HCT116 (cell line): Measurements from ENCODE around the gene WDFY2. TPM values are rescaled to one million over a fixed set of nuclear protein-coding genes. Genes with fewer than 3 reads are reported as not detected.

Source experiments
- ATAC-seq: fragments of 200-7000 bp; cut with Tn5 transposase; 2 replicates; pipeline ENCODE4 v1.9.1; 2020; ENCODE audit warnings: mild to moderate bottlenecking, moderate library complexity
- BruUV-seq: library from RNA; stranded (reverse); fragments of 400-500 nt; replicated peaks from 2 replicates; lab custom pipeline; 2021; lab: Mats Ljungman, UMichigan
- CTCF ChIA-PET: fragments of 300-600 bp; sonication (Branson Sonifier 250); formaldehyde crosslinking; loops from one replicate; lab custom pipeline; 2021; ENCODE audit warnings: antibody characterized with exemption; lab: Charles Lee
- POLR2A ChIA-PET: fragments of 300-600, 350-600 bp; sonication (Branson Sonifier 250); formaldehyde crosslinking; loops from one replicate; lab custom pipeline; 2021; ENCODE audit warnings: antibody characterized with exemption; lab: Charles Lee
- RAD21 ChIA-PET, 2 experiments: fragments of 300-600 bp; sonication (Branson Sonifier 250); formaldehyde crosslinking; loops; one replicate each; lab custom pipeline; 2023; ENCODE audit warnings: low total read pairs in 2 of 2; ENCODE audit not compliant: uncharacterized antibody in 2 of 2, unreplicated experiment in 2 of 2, low non-redundant PET in 1 of 2; lab: Charles Lee
- DNase-seq: peaks from one replicate; pipeline ENCODE4 v3.0.0-alpha.2; 2010; ENCODE audit warnings: low read depth, low spot score
- H2AFZ ChIP-seq: fragments of 200-600 bp; shearing (Covaris generic), sonication (generic); 2 replicates; pipeline ENCODE4 v1.6.1; 2017; ENCODE audit warnings: low read depth, mixed run types, mixed read lengths, antibody characterized with exemption, low read length; ENCODE audit not compliant: poor library complexity, severe bottlenecking
- H3K27ac ChIP-seq: 2 replicates; pipeline ENCODE4 v1.5.1; 2012; ENCODE audit warnings: low read depth, low read length
- H3K27me3 ChIP-seq: fragments of 200-600 bp; sonication (generic); 2 replicates; pipeline ENCODE4 v1.6.1; 2016; ENCODE audit warnings: mixed run types, low read length, mixed read lengths; ENCODE audit not compliant: insufficient read depth
- H3K36me3 ChIP-seq, 2 experiments: fragments of 200-500 bp in 1 of 2; fragments of 200-600 bp in 1 of 2; sonication (Bioruptor generic) in 1 of 2; sonication (generic) in 1 of 2; 2 replicates each; pipeline versions ENCODE4 v1.5.1 to v1.6.1; 2014 to 2016; ENCODE audit warnings: low read length in 2 of 2, inconsistent platforms in 1 of 2, mixed read lengths in 1 of 2, mixed run types in 1 of 2; ENCODE audit not compliant: insufficient read depth in 2 of 2, control insufficient read depth in 1 of 2
- H3K4me1 ChIP-seq, 2 experiments: fragments of 200-600 bp in 1 of 2; sonication (generic) in 1 of 2; 2 replicates each; pipeline versions ENCODE4 v1.5.1 to v1.6.1; 2012 to 2017; ENCODE audit warnings: low read length in 2 of 2, inconsistent platforms in 1 of 2, mild to moderate bottlenecking in 1 of 2, mixed read lengths in 1 of 2, mixed run types in 1 of 2, moderate library complexity in 1 of 2; ENCODE audit not compliant: insufficient read depth in 2 of 2, control insufficient read depth in 1 of 2
- H3K4me2 ChIP-seq: fragments of 200-600 bp; sonication (generic); 2 replicates; pipeline ENCODE4 v1.6.1; 2017; ENCODE audit warnings: mixed run types, low read length, mixed read lengths
- H3K4me3 ChIP-seq, 2 experiments: fragments of 200-600 bp in 1 of 2; sonication (generic) in 1 of 2; replicated peaks in 1 of 2; 2 replicates each; pipeline ENCODE4 v1.5.1; 2011 to 2016; ENCODE audit warnings: low read length in 2 of 2, control low read depth in 1 of 2, low read depth in 1 of 2, mild to moderate bottlenecking in 1 of 2, mixed read lengths in 1 of 2, mixed run types in 1 of 2
- H3K79me2 ChIP-seq: fragments of 200-600 bp; sonication (generic); 2 replicates; pipeline ENCODE4 v1.6.1; 2017; ENCODE audit warnings: mild to moderate bottlenecking, mixed run types, low read length, moderate library complexity, mixed read lengths; ENCODE audit not compliant: insufficient read depth
- H3K9ac ChIP-seq: fragments of 200-600 bp; sonication (generic); 2 replicates; pipeline ENCODE4 v1.6.1; 2016; ENCODE audit warnings: low read length, mixed read lengths
- H3K9me2 ChIP-seq: fragments of 200-600 bp; sonication (generic), shearing (Covaris generic); 2 replicates; pipeline ENCODE4 v1.6.1; 2017; ENCODE audit warnings: mixed run types, mild to moderate bottlenecking, moderate library complexity; ENCODE audit not compliant: insufficient read depth
- H3K9me3 ChIP-seq, 2 experiments: fragments of 200-500 bp in 1 of 2; fragments of 200-600 bp in 1 of 2; sonication (Bioruptor generic) in 1 of 2; sonication (generic) in 1 of 2; 2 replicates each; pipeline ENCODE4 v1.6.1; 2014 to 2017; ENCODE audit warnings: low read length in 2 of 2, mixed read lengths in 2 of 2, inconsistent platforms in 1 of 2, low read depth in 1 of 2, mild to moderate bottlenecking in 1 of 2, mixed run types in 1 of 2, moderate library complexity in 1 of 2; ENCODE audit not compliant: control insufficient read depth in 1 of 2, insufficient read depth in 1 of 2
- H4K20me1 ChIP-seq: fragments of 200-600 bp; sonication (generic), shearing (Covaris generic); 2 replicates; pipeline ENCODE4 v1.6.1; 2017; ENCODE audit warnings: mixed run types, mild to moderate bottlenecking, moderate library complexity; ENCODE audit not compliant: insufficient read depth
- CBX3 ChIP-seq: IDR thresholded peaks from 2 replicates; pipeline ENCODE4 v1.6.1; 2012; ENCODE audit warnings: low read depth
- CEBPB ChIP-seq: IDR thresholded peaks from 2 replicates; pipeline ENCODE4 v1.6.1; 2012; ENCODE audit warnings: low read depth
- CTCF ChIP-seq, 3 experiments: fragments of 200-600 bp in 1 of 3; sonication (generic) in 1 of 3; IDR thresholded peaks in 2 of 3; conservative IDR thresholded peaks in 1 of 3; 2 replicates each; pipeline ENCODE4 v1.5.1; 2012 to 2017; ENCODE audit warnings: low read depth in 2 of 3, low read length in 2 of 3, antibody characterized with exemption in 1 of 3, borderline replicate concordance in 1 of 3, control low read depth in 1 of 3, mild to moderate bottlenecking in 1 of 3, mixed read lengths in 1 of 3, mixed run types in 1 of 3, moderate library complexity in 1 of 3; ENCODE audit not compliant: insufficient read depth in 1 of 3
- EGR1 ChIP-seq: IDR thresholded peaks from 2 replicates; pipeline ENCODE4 v1.6.1; 2012; ENCODE audit warnings: low read depth
- ELF1 ChIP-seq: IDR thresholded peaks from 2 replicates; pipeline ENCODE4 v1.6.1; 2012; ENCODE audit warnings: low read depth, borderline replicate concordance
- EZH2 ChIP-seq: fragments of 200-600 bp; sonication (generic); IDR thresholded peaks from 2 replicates; pipeline ENCODE4 v1.6.1; 2017; ENCODE audit warnings: antibody characterized with exemption, mixed run types
- EZH2phosphoT487 ChIP-seq: fragments of 200-600 bp; IDR thresholded peaks from 2 replicates; pipeline ENCODE4 v1.6.1; 2018; ENCODE audit warnings: antibody characterized with exemption, borderline replicate concordance
- FOSL1 ChIP-seq: IDR thresholded peaks from 2 replicates; pipeline ENCODE4 v1.6.1; 2012; ENCODE audit warnings: low read depth
- JUND ChIP-seq: IDR thresholded peaks from 2 replicates; pipeline ENCODE4 v1.6.1; 2012
- MAX ChIP-seq: IDR thresholded peaks from 2 replicates; pipeline ENCODE4 v1.6.1; 2012
- POLR2AphosphoS5 ChIP-seq: IDR thresholded peaks from 2 replicates; pipeline ENCODE4 v1.6.1; 2011; ENCODE audit warnings: mild to moderate bottlenecking, low read depth, low read length, moderate library complexity
- REST ChIP-seq: IDR thresholded peaks from 2 replicates; pipeline ENCODE4 v1.6.1; 2012; ENCODE audit warnings: low read depth
- SIN3A ChIP-seq: IDR thresholded peaks from 2 replicates; pipeline ENCODE4 v1.6.1; 2012; ENCODE audit warnings: low read depth
- SP1 ChIP-seq: IDR thresholded peaks from 2 replicates; pipeline ENCODE4 v1.6.1; 2012; ENCODE audit warnings: low read depth
- SRF ChIP-seq: IDR thresholded peaks from 2 replicates; pipeline ENCODE4 v1.6.1; 2012; ENCODE audit warnings: low read depth
- TCF7L2 ChIP-seq: IDR thresholded peaks from 2 replicates; pipeline ENCODE4 v1.7.0; 2011; ENCODE audit warnings: borderline replicate concordance, inconsistent platforms; ENCODE audit not compliant: insufficient read depth, insufficient read length; ENCODE audit errors: extremely low read depth
- YY1 ChIP-seq: IDR thresholded peaks from 2 replicates; pipeline ENCODE4 v1.6.1; 2011; ENCODE audit warnings: low read length, low read depth, moderate library complexity, mild to moderate bottlenecking; ENCODE audit not compliant: insufficient replicate concordance; ENCODE audit errors: extremely low read depth
- ZBTB33 ChIP-seq: IDR thresholded peaks from 2 replicates; pipeline ENCODE4 v1.6.1; 2011; ENCODE audit warnings: mild to moderate bottlenecking, low read length, moderate library complexity; ENCODE audit not compliant: insufficient replicate concordance; ENCODE audit errors: extremely low read depth
- ZFX ChIP-seq: fragments of 450-650 bp; IDR thresholded peaks from 2 replicates; pipeline ENCODE4 v1.6.1; 2017
- intact Hi-C: fragments of 100-400 bp; cut with micrococcal nuclease; formaldehyde crosslinking; loops from 2 replicates; pipeline ENCODE4 v1.10.0; 2022
- total RNA-seq: library from RNA; stranded (reverse); gene quantifications from one replicate; pipeline ENCODE4 v1.2.1, GENCODE V29; 2021; ENCODE audit not compliant: unreplicated experiment

The WDFY2 gene
- total RNA-seq, 1 experiment from 2014 or later: 6.1 TPM

GRCh38 chr13:51673165-51673564, 88.9 kb downstream of the WDFY2 start:
- Histone ChIP-seq H3K27ac (no peak overlapping the region), H3K27me3 (no peaks in the 10 kb centered on the region), H3K4me3 (no peak overlapping the region), H3K79me2 (no peaks in the 10 kb centered on the region), H2AFZ (no peak overlapping the region), H3K9me2 (no peaks in the 10 kb centered on the region), H3K4me2 (no peak overlapping the region), H3K9ac (no peak overlapping the region), H3K4me1 (peaks cover 0 to 6% of the 10 kb centered on the region in 2 experiments; a peak in 2 of 4 replicates), H4K20me1 (peaks cover 4% of the 10 kb centered on the region; the same call in 1 of the 2 replicates), H3K9me3 (no peaks in the 10 kb centered on the region), H3K36me3 (no peaks in the 10 kb centered on the region)
- ChIA-PET CTCF (no interaction called here), POLR2A (no interaction called here), RAD21 (no interaction called here)
- ATAC-seq (no peak), DNase-seq (no peak)
- intact Hi-C loops: no loop called here
- no TSS peak for BruUV-seq
- TF ChIP-seq YY1 (no peak), EZH2phosphoT487 (no peak), EZH2 (no peak), ZBTB33 (no peak), SP1 (no peak), SIN3A (no peak), CEBPB (no peak), CBX3 (no peak), ZFX (no peak), MAX (no peak), CTCF (IDR thresholded peaks at IDR 0.05 in 2 of 3, conservative IDR thresholded peaks at IDR 0.05 in 1 of 3; ENCODE audit: borderline replicate concordance in 1 of 3, insufficient read depth in 1 of 3, low read depth in 2 of 3, low read length in 2 of 3) (no peak), FOSL1 (no peak), TCF7L2 (no peak), ELF1 (no peak), SRF (no peak), POLR2AphosphoS5 (no peak), JUND (no peak), EGR1 (no peak), REST (no peak)
